Fibroblast of peridontal ligament (primary cell): ENCODE results near the gene FOXF2.

Source experiments
- DNase-seq: peaks from one replicate; pipeline ENCODE4 v3.0.0-alpha.2; 2010; ENCODE audit errors: extremely low read depth

FOXF2 gene

DNA sequence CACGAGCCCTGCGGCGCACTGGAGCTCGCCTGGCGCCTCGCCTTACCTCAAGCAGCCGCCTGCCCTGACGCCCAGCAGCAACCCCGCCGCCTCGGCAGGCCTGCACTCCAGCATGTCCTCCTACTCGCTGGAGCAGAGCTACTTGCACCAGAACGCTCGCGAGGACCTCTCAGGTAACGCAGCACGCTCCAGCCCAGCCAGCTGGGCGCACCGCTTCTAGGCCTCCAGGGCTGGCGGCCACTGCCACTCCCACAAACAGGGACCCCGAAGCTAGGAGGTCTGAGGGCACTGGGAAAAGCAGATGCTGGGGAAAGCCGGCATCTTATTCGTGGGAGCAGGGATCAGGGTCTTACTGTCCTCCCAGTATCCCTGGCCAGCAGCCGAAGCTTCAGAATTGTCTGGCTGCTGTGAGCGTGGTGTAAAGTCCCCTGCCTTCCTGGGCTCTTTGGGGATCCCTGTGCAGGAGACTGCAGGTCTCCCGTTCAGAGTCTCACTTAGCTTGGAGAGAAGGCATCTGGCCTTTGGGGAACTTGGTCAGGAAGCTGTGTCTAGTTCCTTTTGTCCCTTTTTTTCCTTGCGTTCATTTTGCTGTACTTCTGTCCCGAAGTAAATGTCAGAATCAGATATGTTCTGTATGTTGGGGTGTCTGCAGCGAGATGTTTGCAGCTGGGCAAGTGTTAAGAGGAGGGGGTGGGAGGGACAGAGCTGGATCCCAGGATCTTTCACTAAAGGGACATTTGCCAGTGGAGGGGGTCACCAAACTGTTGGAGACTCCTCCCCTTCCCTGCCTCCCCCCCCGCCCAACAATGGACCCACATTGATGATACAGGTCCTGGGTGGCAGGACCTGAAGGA is 1.8 kb downstream of the FOXF2 start:
- DNase-seq = no peak

DNA sequence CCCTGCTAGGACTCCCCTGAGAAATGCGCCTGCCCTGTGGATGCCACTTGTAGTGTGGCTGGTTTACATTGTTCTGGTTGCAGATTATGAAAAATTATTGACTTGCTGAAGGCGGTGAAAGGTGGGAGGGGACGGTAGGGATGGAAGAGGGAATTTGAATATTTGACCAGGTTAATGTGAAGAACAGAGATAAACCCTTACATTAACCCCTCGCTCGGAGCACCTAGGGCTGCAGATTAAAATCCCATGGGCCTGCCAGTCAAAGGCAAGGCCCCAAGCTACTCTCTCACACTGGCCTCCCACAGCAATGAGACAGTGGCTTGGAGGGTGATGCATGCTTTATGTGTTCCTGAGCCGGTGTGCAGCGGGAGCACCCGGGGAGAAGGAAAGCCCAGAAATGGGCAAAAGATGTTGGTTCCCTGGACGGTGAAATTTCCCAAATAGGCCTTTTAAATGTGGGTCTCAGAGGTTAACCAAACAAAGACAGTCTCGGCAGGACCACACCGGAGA is 2.5 kb downstream of the FOXF2 start:
- peak; percentile 49 for DNase-seq

DNA sequence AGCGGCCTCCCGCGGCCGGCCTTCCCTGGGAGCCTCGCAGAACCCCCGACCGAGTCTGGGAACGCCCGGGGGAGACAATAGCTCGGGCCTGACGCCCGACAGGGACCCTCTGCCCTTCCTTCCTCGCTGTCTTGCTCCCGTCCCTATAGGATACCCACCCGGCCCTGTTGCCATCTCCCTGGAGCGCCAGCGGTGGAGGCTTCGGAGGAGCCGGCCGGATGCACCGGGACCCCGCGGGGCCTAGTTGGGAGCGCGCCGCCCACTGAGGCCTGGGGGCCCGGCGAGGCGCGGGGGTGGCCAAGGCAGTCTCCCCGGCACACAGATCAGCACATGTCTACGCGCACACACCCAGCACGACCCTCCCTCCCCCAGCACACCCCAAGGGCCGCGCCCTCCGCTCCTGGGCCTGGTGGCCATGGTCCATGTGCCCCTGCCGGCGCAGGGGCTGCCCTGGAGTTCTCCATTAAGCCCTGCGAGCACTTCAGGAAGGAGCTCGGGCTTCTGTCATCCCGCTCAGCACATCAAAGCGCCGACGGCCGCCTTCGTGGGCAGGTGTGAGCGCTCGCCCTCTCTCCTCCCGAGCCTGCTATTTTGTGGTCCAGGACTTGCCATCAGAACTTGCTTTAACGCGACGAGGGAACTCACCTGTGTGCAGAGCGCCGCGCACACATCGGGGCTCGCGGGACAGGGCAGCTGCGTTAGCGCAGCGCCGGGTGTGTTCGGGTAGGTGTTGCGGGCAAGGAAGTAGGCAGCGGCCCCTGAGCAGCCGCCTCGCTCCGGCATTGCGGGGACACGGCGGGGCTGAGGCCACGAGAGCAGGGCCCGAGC is 3.7 kb downstream of the FOXF2 start:
- no peak for DNase-seq

DNA sequence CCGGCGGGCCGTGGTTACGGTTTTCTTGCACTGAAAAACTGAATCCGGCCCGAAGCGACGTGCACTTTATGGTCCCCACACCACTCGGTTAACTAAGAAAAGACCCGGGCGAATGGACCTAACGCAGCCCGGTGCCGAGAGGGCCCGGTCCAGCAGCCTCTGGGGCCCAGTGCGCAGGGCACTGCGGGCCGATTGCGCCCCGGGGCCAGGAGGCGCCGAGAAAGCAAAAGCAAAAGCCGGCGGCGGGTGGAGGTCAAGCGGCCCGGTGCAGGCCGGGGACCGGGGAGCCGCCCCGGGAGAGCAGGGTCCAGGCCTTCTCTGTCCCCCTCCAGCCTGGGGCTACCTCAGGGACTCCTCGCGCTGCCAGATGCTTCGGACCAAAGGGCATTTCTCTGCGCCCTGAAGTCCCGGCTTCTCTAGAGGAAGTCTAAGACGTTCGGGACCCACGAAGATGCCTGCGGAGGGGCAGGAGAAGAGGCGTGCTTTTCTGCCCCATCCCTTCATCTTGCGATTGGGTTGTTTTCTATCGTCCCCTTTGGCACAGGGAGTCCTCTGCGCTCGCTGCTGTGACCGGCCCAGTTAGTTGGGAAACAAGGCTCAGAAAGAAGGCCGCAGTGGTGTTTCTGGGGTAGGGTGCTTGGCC is 4.4 kb downstream of the FOXF2 start:
- DNase-seq = peak; percentile 43

DNA sequence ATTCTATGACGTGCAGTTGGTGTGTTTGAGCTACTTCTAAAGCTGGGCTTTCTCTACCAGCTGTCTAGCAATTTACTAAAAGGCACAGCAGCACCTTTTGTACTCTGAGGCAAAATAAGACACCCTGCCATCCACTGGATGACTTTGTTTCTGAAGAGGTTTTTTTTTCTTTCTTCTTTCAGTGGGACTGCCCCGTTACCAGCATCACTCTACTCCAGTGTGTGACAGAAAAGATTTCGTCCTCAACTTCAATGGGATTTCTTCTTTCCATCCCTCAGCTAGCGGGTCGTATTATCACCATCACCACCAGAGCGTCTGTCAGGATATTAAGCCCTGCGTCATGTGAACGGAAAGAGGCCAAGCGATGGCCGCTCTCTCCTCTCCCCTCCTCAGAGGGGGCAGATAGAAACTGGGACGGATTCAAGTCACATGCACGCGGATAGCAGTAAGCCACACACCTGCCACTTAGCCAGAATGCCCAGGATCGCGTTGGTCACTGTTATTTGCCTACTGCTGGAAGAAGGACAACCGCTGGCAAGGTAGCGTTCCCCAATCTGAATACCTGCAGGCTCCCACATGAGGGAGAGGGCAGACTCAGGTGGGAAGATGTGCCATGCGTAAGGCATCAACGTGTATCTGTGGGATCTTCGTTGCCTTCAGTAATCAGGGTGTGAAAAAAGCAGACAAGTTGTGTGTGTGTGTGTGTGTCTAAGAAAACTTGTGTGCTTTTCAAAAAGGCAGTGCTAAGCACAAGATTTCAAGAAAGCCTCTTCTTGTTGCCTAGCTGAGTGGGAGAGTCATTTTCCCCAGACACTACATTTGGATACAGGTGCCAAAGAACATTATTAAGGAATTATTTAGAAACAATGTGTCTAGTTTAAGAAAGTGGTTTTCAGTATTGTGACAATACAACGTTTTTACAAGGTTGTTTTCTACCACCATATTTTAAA is 5.4 kb downstream of the FOXF2 start:
- DNase-seq = peak; percentile 60

DNA sequence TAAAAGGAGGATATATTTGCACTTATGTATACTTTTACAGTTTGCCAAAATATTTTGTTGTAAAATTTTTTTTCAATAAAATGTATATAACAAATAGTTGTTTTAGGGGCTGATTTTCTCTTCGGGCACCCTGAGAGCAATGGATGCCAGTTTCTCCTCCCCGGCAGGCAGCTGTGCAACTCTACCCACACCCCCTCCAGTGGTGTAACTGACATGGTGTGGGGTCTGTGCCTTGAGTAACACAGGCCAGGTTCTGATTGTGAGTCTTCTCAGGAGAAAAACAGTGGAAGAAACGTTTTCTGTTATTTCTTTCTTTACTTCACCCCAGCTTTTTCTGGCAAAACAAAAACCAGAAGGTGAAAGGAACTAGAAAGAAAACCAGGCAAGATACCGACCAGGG is 6.1 kb downstream of the FOXF2 start:
- DNase-seq = peak; percentile 59

DNA sequence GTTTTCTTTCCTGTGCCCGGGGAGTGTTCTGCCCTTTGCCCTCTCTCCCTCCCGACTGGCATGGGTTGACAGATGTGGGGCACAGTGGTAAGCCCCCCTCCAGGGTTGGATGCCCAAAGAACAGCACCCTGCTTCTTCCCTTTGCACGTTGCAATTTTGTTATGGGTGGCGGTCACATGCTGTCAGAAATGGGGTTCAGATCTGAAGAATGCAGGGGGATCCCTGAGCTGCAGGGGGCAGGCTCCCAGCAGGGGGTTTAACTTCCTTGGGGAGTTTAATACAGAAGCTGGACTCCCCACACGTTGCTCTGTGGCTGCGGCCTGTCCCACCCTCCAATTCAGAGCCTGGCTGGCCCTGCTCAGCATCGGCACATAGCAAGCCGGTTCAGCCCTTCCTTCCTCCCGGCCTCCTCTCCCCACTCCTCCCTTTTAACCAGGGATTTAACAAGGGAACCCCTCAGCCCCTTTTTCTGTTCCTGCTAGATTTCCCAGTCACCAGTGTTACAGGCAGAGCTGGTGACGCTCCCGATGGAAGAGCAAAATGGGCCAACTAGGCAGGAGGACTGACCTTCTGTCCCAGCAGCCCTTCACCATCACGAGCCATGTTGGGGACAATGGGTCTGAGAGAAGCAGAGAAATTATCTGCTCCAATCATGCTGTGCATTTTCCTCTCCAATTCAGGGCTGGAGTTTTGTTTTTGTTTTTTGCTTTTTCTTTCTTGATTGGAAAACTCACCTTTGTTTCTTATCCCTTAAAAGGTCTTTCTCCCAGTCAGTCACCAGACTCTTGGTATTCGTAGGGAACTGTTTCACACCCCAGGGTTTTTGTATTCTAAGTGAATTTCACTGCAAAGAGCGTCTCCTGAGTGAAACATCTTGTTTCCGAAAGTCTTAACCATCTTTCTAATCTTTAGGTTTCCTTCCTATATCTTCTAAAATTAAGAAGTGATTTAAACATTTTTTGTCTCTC is 6.8 kb downstream of the FOXF2 start:
- no peak for DNase-seq

DNA sequence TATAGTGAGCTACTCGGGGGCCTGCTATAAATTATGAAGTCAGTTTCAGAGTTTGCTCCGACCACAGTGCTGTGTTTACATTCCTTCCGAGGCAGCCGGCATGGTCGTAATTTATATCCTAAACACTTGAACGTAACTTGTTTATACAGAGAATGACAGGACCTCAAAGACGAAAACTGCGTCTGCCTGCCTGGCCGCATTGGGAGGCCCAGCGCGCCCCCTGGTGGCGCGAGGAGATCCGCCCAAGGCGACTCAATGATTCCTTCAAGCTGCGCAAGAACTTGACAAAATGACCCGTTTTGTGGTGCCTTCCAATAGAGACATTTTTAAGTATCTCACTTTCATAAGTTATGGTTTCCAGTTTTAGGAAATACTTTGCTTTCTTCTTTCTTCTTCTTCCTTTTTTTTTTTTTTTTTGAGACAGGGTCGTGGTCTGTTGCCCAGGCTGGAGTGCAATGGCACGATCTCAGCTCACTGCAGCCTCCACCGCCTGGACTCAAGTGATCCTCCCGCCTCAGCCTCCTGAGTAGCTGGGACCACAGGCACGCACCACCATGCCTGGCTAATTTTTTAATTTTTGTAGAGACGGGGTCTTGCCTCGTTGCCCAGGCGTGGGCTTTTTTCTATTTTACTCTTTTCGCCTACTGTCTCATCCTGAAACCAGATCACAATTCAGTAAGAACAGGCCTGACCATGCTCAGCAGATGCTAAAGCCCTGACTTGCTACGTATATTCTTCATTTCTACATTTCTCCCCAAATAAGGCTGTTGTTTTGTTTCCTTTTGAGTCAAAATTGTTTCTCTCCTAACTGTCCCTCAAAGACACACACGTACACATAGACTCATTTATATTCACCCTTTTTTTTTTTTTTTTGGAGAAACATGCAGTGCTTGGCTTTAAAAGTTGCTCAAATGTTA is 7.8 kb downstream of the FOXF2 start:
- DNase-seq = peak; percentile 99

DNA sequence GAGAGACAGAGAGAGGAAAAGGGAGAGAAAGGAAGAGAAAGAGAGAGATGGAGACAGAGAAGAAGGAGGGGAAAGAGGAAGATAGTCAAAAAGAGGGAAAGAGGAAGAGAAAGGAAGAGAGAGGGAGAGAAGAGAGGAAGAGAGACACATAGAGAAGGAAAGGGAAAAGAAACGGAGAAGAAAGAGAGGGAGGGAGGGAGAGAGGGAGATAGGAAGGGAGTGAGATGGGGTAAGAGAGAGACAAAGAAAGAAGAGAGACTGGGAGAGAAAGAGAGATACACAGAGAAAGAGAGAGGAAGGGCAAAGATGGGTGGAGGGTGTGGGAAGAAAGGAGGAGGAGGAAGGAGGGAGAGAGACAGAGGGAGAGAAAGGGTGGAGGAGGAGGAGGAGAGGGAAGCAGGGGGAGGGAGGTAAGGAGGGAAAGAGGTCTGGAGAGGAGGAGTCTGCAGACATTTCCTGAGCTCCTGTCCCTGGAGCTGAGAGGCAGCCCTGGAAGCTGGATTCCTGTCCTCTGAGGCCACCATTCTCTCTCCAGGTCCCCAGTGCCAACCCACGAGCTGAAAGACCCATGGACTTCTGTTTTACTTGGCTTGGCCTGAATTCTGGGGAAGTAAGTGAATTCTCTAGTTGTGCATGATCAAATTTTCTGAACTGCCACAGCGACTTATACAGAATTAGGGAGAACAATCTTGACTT is 9.9 kb downstream of the FOXF2 start:
- DNase-seq = peak; percentile 55

DNA sequence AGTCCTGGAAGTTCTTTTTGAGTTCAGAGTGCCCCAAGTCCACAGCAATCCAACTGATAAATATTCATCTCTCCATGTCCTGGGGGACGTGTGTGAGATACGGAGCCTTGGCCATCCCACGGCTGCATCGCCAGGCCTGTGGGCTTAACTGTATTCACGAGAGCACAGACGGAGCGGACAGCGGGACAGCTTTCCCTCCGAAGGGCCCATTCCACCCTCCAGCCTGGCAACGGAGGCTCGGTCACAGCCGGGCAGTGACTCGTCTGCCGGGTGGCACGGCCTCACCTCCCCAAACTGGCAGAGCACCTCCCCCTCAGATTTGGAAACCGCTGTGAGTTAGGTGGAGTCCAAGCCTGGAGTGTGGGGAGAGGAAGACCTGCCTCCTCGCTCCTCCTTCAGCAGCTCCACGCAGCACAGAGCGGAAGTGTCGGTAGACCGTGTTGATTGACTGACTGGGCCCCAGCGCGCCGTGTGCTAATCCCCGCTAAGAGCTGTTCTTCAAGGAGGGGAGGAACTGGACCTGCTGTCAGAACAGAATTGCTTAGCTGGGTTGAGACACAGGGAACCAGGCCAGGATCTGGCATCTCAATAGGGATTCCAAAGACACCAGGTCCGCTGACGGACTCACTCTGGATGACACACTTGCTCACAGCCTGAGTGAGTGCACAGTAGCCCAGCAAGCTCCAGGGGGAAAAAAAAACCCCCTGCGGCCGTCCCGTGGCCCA is 10.9 kb downstream of the FOXF2 start:
- DNase-seq = no peak

DNA sequence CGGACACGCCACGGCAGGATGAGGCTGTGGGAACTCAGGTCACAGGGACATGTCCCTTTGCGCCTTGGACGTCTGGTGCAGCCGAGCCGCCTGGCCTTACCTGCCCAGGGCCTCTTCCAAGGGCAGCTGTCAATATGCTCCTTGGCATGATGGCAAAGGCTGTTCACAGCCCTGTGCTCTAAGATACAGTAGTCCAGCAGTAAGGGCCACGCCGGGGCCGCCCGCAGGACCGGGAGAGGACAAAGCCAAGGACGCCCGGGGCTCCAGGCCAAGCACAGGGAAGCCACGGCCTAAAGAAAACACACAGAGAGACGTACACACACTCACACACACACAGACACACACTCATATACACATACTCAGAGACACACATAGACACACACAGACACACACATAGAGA is 13.0 kb downstream of the FOXF2 start:
- no peak for DNase-seq

DNA sequence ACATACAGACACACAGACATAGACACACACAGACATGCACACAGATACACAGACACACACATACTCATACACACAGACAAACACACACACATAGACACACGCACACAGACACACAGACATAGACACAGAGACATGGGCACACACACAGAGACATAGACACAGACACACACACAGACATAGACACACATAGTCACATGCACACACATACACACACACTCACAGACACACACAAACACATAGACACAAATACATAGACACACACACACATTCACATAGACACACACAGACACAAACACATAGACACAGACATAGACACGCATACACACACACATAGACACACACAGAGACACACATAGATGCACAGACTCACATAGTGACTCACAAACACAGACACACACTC is 13.5 kb downstream of the FOXF2 start:
- no peak for DNase-seq

DNA sequence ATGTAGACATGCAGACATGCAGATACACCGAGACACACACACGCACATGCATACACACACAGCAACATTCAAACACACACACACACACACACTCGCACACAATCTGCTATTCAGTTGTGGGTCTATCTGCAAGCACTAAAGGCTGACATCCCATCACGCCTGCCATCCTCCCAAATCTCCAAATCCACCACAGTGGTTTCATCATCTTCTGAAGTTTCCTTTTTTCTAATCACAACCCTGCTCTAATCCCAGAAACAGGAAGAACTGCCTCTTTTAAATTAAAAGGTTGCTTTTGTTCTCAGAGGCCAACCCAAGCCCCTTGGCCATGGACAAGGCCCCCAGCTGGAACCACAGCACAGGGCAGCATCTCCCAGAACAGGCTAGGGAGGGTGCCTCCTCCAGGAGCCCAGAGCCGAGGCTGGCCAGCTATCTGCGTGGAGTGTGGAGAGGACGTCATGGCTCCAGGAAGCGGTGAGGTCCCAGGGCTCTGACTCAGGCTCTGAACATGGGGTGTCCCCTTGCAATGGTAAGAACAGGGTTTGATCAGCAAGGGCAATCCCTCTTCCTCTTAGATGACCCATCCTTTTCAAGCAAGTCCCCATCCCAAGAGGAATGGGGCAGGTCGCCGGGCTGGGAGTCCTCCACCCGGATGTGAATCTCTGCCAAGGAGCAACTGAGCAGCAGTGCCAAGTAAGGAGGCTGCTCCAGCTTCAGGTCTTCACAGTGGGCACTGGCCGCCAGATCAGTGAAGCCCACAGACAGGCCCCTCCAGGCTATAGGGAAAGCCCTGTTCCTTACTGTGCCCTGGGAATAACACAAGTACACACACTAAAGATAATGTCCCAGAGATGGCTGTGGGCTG is 14.7 kb downstream of the FOXF2 start:
- peak; percentile 92 for DNase-seq

DNA sequence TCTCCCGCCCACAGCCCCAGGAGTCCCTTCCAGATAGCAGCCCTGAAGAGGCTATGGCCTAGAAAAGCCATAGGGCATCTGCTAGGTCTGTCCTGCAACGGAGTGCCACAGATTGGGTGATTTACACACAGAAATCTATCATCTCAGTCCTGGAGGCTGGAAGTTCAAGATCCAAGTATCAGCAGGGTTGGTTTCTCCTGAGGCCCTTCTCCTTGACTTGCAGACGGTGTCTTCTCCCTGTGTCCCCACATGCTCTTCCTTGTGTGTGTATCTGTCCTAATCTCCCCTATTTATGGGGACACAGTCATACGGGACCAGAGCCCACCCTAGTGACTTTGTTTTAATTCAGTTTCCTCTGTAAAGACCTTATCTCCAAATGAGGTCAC is 15.3 kb downstream of the FOXF2 start:
- DNase-seq = no peak

DNA sequence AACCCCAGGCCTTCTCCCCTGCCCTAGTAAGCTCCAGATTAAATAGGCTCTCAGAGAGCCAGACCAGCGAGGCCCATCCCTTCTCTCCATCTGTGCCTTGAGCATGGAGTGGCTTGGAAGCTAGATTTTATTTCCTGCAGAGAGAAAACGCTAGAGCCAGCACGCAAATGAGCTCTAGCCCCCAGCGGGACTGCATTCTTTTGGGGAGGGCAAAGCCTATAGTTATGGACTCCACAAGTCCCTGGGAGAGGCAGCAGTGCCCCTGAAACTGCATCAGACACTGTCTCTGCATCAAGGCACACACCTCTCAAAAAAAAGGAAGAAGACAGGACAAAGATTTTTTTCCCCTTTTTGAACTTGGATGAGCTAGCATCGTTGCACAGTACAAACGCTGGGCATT is 15.8 kb downstream of the FOXF2 start:
- no peak for DNase-seq

DNA sequence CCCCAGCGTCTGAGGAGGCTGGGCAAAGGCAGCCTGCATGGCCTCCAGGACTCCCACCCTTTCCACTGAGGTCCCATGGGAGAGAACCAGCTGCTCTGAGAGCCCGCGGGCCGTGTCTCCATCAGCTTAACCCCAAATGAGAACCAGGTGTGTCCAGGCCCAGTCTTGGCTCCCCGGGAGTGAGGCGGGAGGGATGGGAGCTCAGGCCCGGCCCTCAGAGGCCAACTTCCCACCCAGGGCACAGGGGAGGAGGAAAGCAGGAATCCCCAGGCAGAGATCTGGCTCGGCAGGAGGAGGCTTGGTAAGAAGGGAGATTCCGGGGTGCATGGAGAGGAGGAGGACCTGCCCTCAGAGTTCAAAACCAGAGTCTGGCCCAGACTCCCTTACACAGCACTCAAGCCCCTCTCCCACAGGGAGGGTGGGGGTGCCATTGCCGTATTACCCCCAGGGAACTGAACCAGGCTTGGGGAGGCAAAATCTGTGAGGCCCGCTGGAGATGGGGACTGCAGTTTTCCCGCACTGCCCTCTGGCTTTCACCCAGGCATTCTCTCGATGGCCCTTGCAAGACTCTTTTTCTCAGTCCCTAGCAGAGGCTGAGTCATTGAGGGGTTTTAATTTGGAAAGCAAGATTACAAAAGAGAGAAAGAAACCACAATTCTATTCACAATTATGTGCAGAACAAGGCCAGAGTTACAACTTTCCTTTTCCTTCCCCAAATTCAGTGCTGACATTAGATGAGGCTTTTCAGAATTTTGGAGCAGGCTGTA is 17.1 kb downstream of the FOXF2 start:
- DNase-seq = peak; percentile 97
